Measurements from ENCODE around the gene CALB2.

GRCh38 chr16:71351558-71351901, 7.0 kb upstream of the CALB2 start:
- TF ChIP-seq CTCF (IDR thresholded peaks at IDR 0.05), result no peak
- no peak for TF ChIP-seq POLR2A (IDR thresholded peaks at IDR 0.05)
- no peak for TF ChIP-seq POLR2AphosphoS5 (IDR thresholded peaks at IDR 0.05)
